GM19397 (cell line): ENCODE data around the gene MAP10.
"Not testable (repeated sequence)": the region's sequence is repeated elsewhere in the genome, so short reads cannot be mapped to it uniquely, and the experiment has no call there.

Experiments used
- ATAC-seq: cut with Tn5 transposase; IDR thresholded peaks from one replicate; pipeline ENCODE4 v1.9.1; 2021; ENCODE audit warnings: mild to moderate bottlenecking, moderate library complexity; ENCODE audit not compliant: unreplicated experiment

MAP10 gene, protein sequence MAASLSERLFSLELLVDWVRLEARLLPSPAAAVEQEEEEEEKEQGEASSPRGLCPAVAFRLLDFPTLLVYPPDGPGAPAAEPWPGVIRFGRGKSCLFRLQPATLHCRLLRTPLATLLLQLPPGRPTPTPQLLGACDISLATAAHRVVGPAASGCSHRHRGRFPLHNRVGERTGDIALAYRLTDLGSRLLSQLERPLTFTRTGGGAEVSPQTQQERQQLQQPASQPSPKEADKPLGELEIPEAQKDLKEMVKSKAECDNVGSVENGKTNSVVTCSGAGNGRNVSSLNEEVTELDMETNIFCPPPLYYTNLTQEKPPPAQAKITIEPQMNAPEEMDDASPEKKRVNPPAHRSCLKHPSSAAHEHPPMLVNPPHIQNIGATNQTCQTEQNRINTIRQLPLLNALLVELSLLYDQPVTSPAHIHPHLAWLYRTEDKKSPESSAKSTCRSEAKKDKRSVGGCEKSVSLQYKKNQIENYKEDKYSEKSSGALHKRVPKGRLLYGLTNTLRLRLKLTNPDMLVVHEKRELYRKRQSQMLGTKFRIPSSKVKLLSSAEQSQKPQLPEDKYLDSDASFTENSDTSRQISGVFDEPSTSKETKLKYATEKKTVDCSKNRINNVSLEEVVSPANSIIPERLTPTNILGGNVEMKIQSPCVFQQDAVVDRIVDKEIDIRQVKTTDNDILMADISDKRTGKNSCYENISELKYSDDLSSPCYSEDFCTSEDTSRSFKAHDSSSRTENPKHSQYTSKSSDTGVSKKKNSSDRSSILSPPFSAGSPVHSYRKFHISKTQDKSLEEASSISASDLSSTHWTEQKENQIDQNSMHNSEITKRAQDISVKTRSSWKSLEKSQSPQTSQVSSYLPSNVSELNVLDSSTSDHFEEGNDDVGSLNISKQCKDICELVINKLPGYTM

DNA sequence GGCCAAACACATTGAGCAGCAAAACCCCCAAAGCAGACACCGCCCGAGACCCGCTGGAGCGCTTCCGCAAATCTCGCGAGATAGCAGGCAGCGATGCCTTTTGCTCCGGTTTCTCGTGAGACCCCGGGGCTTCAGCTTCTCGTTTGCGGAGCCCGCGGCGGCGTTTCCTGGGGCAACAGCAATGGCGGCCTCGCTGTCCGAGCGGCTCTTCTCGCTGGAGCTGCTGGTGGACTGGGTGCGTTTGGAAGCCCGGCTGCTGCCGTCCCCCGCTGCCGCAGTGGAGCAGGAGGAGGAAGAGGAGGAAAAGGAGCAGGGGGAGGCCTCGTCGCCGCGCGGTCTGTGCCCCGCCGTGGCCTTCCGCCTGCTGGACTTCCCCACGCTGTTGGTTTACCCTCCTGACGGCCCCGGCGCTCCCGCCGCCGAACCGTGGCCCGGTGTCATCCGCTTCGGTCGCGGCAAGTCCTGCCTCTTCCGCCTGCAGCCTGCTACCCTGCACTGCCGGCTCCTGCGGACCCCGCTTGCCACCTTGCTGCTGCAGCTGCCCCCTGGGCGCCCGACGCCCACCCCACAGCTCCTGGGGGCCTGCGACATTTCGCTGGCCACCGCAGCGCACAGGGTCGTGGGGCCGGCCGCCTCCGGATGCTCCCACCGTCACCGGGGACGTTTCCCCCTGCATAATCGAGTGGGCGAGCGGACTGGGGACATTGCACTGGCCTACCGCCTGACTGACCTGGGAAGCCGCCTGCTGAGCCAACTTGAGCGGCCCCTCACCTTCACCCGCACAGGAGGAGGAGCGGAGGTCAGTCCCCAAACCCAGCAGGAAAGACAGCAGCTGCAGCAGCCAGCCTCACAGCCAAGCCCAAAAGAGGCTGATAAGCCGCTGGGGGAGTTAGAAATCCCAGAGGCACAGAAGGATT lies at the start of gene MAP10:
Gene MAP10 (plus strand): TSS at position 148 of the 917 bp plus-strand sequence. CDS start 34 bp downstream, at position 182.
- peak; percentile 92 for ATAC-seq

DNA sequence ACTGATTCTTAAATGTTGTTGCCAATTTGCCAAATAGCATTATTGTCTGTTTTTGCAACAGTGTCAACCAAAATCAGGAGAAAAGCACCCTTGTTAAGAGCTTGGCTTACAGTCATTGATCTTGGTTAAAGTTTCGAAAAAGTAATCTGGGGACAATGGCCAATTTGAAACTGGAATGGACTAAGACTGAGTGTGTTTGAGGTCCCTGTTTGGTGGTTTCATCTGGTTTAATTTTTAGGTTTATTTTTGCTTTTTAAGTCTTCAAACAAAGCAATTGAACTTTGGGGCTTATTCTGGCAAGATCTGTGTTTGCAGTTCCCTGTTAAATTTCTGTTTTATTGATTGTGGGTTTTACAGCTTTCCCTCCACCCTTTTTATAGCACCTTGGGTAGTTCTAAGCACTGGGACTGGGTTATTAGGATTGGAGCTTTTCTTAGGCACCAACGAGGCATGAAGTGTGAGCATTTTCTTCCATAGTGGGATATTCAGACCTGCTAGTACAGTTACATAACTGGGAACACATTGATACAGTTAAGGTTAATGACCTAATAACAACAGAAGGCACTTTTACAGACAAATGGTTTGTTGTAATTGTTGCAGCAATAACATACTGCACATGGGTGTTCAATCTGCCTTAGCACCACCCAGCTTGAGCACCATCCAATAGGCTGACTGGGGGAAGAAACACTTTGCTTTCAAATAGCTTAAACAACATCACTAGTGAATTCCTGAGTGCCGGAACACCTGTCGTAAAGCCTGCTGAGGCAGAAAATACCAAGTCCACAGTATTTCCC lies 40.6 kb upstream of the MAP10 start:
- ATAC-seq, result no peak

DNA sequence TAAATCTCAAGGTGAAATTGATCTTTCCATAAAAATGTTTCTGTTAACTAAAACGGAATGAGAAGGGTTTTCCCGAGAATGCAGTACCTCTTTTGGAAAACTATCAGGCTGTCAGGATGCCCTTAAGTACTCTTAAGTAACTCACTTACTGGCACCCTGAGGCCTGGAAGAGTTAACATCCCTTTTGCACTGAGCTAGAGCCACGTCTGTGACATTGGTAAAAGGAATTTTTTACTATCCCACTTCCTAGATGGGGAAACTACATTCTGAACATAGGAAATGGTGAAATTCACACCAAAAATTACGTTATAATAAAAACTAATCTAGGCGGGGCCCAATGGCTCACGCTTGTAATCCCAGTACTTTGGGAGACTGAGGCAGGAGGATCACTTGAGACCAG lies 39.7 kb upstream of the MAP10 start:
- ATAC-seq, result no peak

DNA sequence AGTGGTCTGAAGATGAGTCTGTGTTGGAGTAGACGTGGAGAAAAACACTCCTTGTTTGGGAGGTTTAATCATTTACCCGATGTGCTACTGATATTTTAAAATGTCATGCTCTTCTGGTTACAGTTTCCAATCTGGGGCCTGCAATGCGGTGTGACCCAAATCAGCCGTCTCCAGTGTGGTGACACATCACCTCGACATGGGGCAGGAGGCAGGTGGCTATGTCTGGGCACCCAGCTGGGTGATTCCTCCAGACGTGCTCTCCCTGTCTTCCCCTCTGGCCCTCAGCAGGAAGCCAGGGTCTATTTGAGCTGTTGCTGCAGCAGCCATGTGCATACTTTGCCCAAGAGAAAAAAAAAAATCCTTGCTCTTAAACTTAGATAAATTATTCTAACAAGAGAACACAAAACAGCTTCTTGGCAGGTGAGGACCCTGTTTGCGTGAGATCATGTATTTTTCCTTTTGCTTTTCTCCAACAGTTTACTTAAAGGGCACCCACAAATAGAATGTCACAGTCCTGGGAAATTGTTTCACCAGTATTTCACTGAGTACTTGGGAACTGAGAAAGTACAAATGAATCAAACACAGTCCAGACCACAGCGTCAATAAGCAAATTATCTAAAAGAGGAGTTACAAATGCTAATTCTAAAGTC lies 38.9 kb upstream of the MAP10 start:
- no peak for ATAC-seq

DNA sequence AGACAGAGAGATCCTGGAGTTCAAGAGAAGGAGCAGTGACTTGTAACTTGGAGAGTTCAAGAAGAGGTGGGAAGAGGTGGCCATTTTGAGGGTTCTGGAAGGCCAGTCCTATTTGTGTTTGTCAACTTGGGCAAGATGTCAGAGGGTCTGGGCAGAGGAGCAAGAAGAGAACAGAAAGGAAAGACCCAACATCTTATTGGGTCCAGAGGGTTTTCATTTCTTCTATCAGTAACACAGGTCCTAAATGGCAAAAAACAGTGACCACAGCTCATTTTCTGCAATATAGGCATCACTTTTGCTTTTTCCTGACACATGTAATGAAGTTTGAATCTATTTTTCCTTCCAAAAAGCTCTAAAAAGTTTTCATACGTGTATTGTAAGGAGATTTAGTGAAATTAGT lies 38.3 kb upstream of the MAP10 start:
- no peak for ATAC-seq

DNA sequence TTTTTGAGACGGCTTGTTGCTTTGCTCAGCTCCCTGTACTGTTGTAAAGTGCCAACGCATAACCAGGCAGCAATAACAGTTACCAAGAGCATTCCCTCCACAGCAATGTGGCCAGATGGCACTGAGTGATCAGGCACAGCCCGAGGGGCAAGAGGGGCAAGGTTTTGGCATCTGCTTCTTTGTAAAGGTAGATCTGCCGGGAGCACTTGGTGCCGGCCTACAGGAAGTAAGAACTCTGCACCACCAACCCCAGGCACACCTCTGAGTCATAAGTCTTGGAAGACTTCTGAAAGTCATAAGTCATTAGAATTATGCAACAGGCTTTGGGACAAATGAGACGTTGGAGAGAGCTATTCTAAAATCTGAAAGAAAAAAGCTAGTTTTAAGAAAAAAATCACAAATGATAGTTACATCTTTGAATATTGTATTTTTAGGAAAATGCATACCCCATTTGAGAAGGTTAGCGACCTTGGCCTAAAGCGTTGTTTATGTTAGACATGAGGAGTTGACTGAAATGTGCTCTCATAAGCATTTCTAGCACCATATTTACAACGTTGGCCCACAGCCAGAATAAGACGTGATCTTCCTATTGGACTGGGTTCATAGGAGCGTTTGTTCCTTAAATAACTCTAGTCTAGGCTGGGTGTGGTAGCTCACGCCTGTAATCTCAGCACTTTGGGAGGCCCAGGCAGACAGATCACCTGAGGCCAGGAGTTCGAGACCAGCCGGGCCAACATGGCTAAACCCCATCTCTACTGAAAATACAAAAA lies 37.7 kb upstream of the MAP10 start:
- no peak for ATAC-seq

DNA sequence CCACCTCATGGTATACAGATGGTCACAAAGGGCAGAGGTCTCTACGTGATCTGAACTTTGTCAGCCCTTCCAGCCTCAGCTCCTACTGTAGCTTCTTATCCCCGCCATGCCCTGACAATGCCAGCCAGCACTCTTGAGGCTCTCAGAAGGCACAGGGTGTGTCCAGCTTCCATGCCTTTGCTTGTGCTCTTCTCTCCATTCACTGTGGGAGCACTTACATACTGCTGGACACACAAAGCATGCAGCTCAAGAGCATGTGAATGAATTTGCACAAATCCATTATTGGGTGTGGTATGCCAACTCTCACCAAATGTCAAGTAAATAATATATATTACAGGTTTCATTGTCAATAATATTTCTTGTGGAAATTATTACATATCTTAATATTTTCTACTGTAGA lies 36.4 kb upstream of the MAP10 start:
- no peak for ATAC-seq

DNA sequence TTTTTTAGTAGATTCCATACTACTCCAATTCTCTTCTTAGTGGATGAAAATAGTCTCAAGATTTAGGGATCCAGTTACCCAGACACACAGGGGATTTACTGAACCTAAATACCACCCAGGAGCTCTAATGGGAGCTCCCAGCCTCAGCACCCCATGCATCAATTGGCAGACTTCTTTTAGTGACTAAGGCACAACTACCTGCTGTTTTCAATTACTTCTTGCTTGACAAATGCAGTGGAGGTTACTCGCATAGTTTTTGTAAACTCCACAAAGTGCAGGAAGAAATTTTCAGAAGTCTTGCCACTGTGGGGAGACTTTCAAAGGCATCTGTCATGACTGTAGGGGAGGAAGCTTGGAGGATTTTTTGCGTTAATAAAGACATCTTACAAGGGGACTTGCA lies 35.5 kb upstream of the MAP10 start:
- no peak for ATAC-seq

DNA sequence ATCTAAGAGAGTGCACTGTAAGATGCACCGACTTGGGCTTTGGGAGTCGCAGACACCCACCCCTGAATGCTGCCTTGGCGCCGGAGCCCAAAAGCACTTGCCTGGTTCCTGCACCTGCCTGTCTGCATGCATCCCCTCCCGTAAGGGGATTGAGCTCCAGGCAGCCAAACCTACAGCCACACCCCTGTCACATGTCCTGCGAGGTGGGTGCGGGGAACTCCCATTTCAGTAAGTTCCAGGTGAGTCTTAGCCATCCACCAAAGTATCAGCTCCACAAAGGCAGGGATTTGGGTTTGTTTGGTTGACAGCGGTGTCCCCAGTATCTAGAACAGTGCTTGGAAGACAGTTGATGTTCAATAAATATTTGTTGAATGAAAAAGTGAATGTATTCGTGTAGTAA lies 31.5 kb upstream of the MAP10 start:
- no peak for ATAC-seq

DNA sequence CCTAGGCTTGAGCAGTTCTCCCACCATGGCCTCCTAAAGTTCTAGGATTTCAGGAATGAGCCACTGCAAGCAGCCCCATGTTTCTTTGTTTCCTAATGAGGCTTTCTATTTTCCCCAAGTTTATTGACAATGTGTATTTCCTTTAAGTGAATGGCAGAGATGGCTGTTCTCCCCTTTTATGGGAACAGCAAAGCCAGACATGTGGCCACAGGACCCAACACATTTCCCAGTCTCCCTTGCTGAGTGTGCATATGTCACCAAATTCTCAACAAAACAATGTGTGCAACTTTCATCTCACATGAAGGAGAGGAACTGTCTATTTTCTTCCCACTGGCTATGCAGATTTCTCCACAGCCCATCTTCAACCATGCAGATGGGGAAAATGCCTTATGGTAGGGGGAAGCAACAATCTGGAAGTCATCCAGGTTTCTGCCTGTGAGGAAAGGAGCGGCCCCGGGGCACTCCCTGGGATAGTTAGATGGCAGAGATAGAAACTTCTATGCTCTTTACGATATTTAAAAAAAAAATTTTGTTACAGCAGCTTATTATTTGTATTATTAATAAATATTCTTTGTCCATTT lies 28.6 kb upstream of the MAP10 start:
- no peak for ATAC-seq

DNA sequence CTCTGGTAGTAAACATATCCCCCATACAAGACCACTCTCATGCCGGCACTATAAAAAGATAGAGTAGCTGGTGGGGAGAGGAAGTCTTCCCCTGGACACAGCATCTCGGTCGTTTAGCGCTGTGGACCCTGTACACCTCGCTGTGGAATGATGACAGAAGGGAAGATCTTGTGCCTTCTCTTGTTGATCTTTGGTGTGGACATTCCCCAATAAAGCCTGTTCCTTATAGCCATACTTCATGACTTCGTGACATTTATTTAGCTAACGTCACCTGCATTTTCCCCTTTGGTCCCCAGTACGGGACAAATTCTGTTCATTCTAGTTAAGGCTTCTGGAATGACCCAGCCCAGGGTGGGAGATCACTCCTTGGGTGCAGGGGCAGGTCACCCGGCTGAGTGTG lies 24.9 kb upstream of the MAP10 start:
- no peak for ATAC-seq

DNA sequence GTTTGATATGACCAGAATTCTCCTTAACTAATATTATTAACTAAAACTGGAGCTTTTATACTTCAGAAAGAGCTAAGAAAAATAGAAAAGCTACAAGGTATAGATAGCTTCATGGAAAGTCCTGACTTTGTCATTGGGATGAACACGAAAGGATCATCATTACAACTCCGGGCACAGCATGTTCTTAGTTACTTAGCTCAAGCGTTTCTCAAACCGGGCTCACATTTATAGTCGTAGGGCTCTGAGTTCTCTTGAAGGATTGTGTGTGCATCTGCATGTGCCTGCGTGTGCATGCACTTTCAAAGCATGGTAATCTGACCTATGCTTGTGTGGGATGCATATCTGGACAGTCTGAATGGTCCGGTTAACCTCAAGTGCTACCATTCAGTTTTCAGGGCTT lies 20.4 kb upstream of the MAP10 start:
- no peak for ATAC-seq

DNA sequence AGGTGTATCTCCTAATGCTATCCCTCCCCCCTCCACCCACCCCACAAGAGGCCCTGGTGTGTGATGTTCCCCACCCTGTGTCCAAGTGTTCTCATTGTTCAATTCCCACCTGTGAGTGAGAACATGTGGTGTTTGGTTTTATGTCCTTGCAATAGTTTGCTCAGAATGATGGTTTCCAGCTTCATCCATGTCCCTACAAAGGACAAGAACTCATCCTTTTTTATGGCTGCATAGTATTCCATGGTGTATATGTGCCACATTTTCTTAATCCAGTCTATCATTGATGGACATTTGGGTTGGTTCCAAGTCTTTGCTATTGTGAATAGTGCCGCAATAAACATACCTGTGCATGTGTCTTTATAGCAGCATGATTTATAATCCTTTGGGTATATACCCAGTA lies 19.6 kb upstream of the MAP10 start:
- ATAC-seq, result not testable (repeated sequence)

DNA sequence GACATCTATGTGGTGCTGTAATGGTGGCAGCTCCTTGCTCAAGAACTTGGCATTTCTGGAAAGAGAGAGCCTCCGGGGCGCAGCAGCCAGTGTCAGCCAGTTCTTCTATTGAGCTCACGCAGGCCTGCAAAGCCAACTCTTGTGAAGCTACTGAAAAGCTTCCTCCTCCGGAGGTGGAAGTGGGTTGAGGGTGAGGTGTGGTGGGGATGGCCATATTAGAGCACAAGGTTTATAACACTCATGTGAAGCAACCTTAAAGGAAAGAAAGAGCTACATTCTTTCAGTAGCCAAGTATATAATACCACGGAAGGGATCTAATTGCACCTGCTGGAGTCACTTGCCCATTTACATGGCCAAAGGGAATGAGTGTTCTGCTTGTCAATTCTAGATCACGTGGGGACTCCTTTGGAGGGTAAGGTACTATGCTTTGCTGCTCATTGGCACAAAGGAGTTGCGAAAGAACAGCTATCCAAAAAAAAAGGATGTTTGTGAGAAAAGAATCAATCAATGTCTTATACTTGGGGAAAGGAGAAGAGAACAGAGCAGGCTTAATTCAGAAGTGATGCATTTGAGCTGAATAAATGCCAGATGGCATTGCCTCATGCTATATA lies 18.3 kb upstream of the MAP10 start:
- ATAC-seq, result no peak

DNA sequence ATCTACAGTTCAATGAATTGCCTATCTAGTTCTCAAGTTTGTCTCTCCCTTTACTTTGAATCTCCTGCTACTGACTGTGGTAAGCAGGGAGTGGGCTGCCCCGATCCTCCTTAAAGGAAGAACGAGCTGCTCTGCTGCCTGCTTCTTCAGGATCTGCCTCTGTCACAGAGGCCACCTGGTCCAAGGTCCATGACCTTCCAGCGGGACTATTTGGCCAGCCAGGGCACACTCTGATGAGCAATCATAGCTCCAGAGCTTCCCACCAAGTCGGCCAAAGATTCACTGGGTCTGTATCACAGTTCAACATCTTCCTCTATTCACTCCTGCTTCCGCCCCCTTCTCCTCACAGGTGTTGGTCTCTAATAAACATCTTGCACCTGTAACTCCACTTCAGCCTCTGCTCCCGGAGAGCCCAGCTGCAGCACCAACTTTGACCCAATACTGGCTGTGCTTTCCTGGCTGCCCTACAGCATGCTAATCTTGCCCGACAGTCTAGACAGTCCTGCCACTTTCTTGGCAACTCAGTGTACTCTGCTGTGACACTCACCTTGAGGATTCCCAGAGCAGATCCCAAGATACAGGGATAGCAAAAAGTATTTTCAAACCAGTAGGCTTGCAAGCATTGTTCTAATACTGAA lies 16.9 kb upstream of the MAP10 start:
- no peak for ATAC-seq

DNA sequence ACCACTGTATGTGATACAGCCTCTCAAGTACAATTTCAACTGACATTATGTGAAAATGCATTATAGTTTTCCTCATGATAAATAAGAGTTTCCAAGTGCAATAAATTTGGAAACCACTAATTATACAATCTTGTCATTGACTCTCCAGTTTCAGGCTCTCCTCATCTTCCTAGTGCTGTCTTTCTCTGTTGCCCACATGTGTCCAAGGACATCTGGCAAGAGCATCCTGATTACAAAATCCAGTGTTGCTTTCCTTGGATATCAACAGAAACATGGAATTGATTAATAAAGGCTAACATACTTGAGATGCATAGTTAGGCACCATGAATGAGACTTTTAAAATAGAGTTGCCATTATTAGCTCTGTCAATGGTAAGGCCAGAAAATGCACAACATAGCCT lies 15.6 kb upstream of the MAP10 start:
- ATAC-seq, result no peak

DNA sequence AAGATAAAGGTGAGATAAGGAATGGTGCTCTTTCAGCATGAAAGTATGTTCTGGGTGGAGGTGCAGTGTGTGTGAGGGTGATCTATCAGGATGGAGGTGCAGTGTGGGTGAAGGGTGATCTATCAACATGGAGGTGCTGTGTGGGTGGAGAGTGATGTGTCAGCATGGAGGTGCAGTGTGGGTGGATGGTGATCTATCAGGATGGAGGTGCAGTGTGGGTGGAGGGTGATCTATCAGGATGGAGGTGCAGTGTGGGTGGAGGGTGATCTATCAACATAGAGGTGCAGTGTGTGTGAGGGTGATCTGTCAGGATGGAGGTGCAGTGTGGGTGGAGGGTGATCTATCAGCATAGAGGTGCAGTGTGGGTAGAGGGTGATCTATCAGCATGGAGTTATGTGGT lies 12.3 kb upstream of the MAP10 start:
- ATAC-seq, result no peak

DNA sequence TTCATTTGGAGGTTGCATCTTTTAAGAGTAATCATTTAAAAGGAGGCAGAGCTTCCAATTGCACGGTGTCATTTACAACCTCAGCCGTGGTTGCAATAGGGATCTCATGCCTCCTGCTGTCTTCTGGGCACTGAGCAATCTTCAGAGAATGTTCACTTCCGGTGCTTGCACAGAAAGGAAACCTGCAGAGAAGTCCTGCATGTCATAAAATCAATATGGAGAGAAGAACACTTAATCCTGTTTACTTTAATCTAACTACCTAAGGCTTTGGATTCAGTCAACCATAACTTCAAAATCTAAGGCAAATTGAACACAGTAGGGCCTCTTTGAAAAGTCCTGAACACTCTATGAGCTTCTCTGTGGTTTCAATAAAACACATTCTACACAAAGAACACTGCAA lies 11.3 kb upstream of the MAP10 start:
- ATAC-seq, result no peak
